Astrocyte (in vitro differentiated cells and primary cell): Measurements from ENCODE around the gene ANKRD45.

ENCODE experiments used
- CTCF ChIP-seq: IDR thresholded peaks from 2 replicates; pipeline ENCODE4 v1.5.1; 2011; ENCODE audit warnings: low read depth, mild to moderate bottlenecking, inconsistent platforms, low read length, moderate library complexity; ENCODE audit not compliant: insufficient read depth
- EZH2 ChIP-seq: IDR thresholded peaks from 2 replicates; pipeline ENCODE4 v1.6.1; 2012; ENCODE audit warnings: mild to moderate bottlenecking, low read length, inconsistent platforms; ENCODE audit not compliant: insufficient read depth

GRCh38 chr1:173560285-173560880, 109.3 kb downstream of the ANKRD45 start:
- TF ChIP-seq CTCF (no peak), EZH2 (no peak)
